Stimulated activated CD8-positive, alpha-beta memory T cell treated with anti-CD3 and anti-CD28 coated beads, Interleukin-2, amount 100 ng/mL, for 1 hour (primary cell): Measurements from ENCODE around the gene OR10A4.
"Not testable (repeated sequence)": the region's sequence is repeated elsewhere in the genome, so short reads cannot be mapped to it uniquely, and the experiment has no call there.

Experiments
- DNase-seq, 2 donors: peaks; one replicate each; pipeline ENCODE4 v3.0.0-alpha.2; 2020; ENCODE audit warnings: low read depth in 2 of 2

OR10A4 gene

GRCh38 chr11:6876325-6876724 lies at the start of gene OR10A4:
OR10A4 (plus strand) TSS chr11:6876625; CDS start chr11:6876648, 23 bp downstream.
- no peak for DNase-seq

- no peak for DNase-seq
Observed at GRCh38 chr11:6828103-6828502, 48.3 kb upstream of the OR10A4 start.

- no peak for DNase-seq
Observed at GRCh38 chr11:6833356-6833755, 43.1 kb upstream of the OR10A4 start.

GRCh38 chr11:6834021-6834420 lies 42.4 kb upstream of the OR10A4 start:
- DNase-seq = no peak

- DNase-seq = no peak
Observed at GRCh38 chr11:6841694-6842093, 34.7 kb upstream of the OR10A4 start.

- DNase-seq = no peak
Observed at GRCh38 chr11:6843670-6844069, 32.8 kb upstream of the OR10A4 start.

- DNase-seq = no peak
Observed at GRCh38 chr11:6844356-6844755, 32.1 kb upstream of the OR10A4 start.

- DNase-seq = no peak
Observed at GRCh38 chr11:6845383-6845782, 31.0 kb upstream of the OR10A4 start, which contains the start of gene OR10A5. OR10A5 (plus strand) TSS chr11:6845683; CDS start chr11:6845683, 0 bp downstream.

- DNase-seq = no peak
Observed at GRCh38 chr11:6850526-6850925, 25.9 kb upstream of the OR10A4 start.

- not testable (repeated sequence) for DNase-seq
Observed at GRCh38 chr11:6854801-6855200, 21.6 kb upstream of the OR10A4 start.

GRCh38 chr11:6855971-6856541 lies 20.4 kb upstream of the OR10A4 start:
- no peak for DNase-seq

GRCh38 chr11:6856871-6857270 lies 19.6 kb upstream of the OR10A4 start:
- DNase-seq = no peak

GRCh38 chr11:6862961-6863360 lies 13.5 kb upstream of the OR10A4 start, which contains the start of gene OR10A2:
OR10A2 (plus strand) TSS chr11:6863057; CDS start chr11:6869755, 6,698 bp downstream.
- no peak for DNase-seq

- DNase-seq = no peak
Observed at GRCh38 chr11:6864438-6864837, 12.0 kb upstream of the OR10A4 start.

- no peak for DNase-seq
Observed at GRCh38 chr11:6871278-6871677, 5.1 kb upstream of the OR10A4 start.

GRCh38 chr11:6875761-6876160 lies 664 bp upstream of the OR10A4 start:
- DNase-seq = no peak

GRCh38 chr11:6876914-6877313 lies 489 bp downstream of the OR10A4 start:
- no peak for DNase-seq

GRCh38 chr11:6882751-6883150 lies 6.3 kb downstream of the OR10A4 start:
- DNase-seq = no peak

- not testable (repeated sequence) for DNase-seq
Observed at GRCh38 chr11:6887711-6888110, 11.3 kb downstream of the OR10A4 start.

GRCh38 chr11:6888830-6889229 lies 12.4 kb downstream of the OR10A4 start:
- no peak for DNase-seq

GRCh38 chr11:6889835-6890234 lies 13.4 kb downstream of the OR10A4 start:
- no peak for DNase-seq

- DNase-seq = no peak
Observed at GRCh38 chr11:6892400-6892799, 16.0 kb downstream of the OR10A4 start, which contains the start of gene OR2D2. OR2D2 (minus strand) TSS chr11:6892500; CDS start chr11:6892500, 0 bp downstream.

GRCh38 chr11:6894097-6894496 lies 17.7 kb downstream of the OR10A4 start:
- no peak for DNase-seq

GRCh38 chr11:6895010-6895409 lies 18.6 kb downstream of the OR10A4 start:
- no peak for DNase-seq
